Vagina (tissue), 2 donors: ENCODE results near the gene ILF3.

Source experiments
- CTCF ChIP-seq, 3 experiments: fragments of 450-650 bp in 2 of 3; fragments of 200-600 bp in 1 of 3; sonication (generic) in 1 of 3; IDR thresholded peaks; one replicate each; pipeline ENCODE4 v1.5.1; 2017 to 2019; ENCODE audit warnings: antibody characterized with exemption in 3 of 3, mild to moderate bottlenecking in 2 of 3, moderate library complexity in 2 of 3
- POLR2A ChIP-seq, 2 donors: fragments of 450-650 bp; IDR thresholded peaks; one replicate each; pipeline ENCODE4 v1.6.1; 2017; ENCODE audit warnings: antibody characterized with exemption in 2 of 2, mild to moderate bottlenecking in 2 of 2, moderate library complexity in 2 of 2
- POLR2AphosphoS5 ChIP-seq, 2 donors: sonication (generic); formaldehyde crosslinking; IDR thresholded peaks; one replicate each; pipeline ENCODE4 v1.9.0; 2017; ENCODE audit warnings: antibody characterized with exemption in 2 of 2, mild to moderate bottlenecking in 2 of 2, low read depth in 1 of 2; ENCODE audit not compliant: insufficient read depth in 1 of 2

DNA sequence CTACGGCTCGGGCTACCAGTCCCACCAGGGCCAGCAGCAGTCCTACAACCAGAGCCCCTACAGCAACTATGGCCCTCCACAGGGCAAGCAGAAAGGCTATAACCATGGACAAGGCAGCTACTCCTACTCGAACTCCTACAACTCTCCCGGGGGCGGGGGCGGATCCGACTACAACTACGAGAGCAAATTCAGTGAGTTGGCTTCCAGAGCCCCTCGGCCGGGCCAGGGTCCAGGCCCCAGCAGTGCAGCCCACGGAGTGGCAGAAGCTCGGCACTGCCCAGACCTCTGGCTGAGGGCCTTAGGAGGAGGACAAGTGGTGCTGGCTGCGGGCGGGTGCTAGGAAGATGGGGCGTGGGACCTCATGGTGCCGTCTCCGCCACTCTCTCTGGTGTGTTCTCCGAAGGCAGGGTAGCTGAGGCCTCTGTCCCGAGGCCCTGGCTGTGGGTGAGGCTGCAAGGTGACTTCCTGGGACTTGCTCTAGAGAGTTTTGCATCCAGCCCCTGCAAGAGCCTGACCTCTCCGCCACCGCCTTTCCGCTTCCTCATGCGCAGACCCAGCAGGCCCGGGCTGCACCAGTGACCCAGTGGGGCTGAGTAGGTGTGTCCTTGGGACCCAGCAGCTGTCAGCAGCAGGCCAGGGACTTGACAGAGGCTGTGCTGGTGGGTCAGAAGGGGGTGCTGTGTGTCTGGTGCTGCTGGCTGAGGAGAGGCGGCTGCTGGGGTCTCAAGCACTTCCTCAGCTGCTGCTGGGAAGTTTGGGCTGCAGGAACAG, 33.6 kb downstream of the ILF3 start:
- TF ChIP-seq POLR2A (IDR thresholded peaks at IDR 0.05) (no peak), CTCF (IDR thresholded peaks at IDR 0.05) (no peak), POLR2AphosphoS5 (IDR thresholded peaks at IDR 0.05; ENCODE audit: insufficient read depth in 1 of 2, low read depth in 1 of 2) (no peak)
